ENCODE measurements around the gene AGPAT1. TPM values are rescaled to one million over a fixed set of nuclear protein-coding genes. Genes with fewer than 3 reads are reported as not detected.
"Not testable (repeated sequence)": the region's sequence is repeated elsewhere in the genome, so short reads cannot be mapped to it uniquely, and the experiment has no call there.

The AGPAT1 gene
- total RNA-seq, 1 donor from 2014 or later: 76.3 TPM

GRCh38 chr6:32213649-32214048 is 37.8 kb upstream of the AGPAT1 start:
- no peaks in the 10 kb centered on the region for H3K4me1 Mint-ChIP-seq (ENCODE audit: unreplicated experiment)
- DNase-seq (ENCODE audit: extremely low spot score, unreplicated experiment): no peak
- H3K27me3 Mint-ChIP-seq: peaks cover 21% of the 10 kb centered on the region
- no peaks in the 10 kb centered on the region for H3K9me3 Mint-ChIP-seq
- H3K36me3 Mint-ChIP-seq: no peaks in the 10 kb centered on the region
- TF ChIP-seq CTCF (conservative IDR thresholded peaks at IDR 0.05): no peak
- H3K27ac Mint-ChIP-seq: no peak overlapping the region
- H3K4me3 Mint-ChIP-seq: no peak overlapping the region

DNA sequence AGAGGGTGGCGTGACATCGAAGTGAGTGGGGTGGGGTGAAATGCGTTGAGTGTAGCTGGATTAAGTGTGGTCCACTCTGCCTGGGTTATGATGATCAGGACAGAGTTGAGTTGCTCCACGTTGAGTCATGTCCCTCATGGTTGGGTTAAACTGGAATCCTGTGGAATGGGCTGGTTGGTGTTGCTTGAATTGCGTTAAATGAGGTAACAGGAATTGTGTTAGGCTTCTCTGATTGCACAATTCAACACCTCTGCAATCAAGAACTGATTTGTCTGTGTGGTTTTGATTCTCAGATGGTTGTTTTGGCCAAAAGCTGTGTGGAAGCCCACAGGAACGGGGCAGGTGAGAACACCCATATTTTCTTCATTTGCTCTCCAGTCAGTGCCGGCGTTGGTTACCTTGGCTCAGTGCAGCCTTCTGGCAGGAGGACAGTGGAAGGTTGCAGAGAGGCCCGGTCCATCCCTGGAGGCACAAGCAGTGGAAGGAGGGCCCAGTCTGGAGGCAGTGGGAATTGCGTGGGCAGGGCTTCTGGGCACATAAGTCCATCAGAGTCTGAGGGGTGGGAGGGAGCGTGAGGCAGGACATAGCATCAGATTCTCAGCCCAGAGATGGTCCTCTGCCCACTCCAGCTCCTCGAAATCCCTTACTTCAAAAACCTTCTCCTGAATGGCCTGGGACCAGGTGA is 36.3 kb upstream of the AGPAT1 start:
- no peak overlapping the region for H3K4me3 Mint-ChIP-seq
- no peaks in the 10 kb centered on the region for H3K4me1 Mint-ChIP-seq (ENCODE audit: unreplicated experiment)
- no peak overlapping the region for H3K27ac Mint-ChIP-seq
- no peaks in the 10 kb centered on the region for H3K9me3 Mint-ChIP-seq
- H3K27me3 Mint-ChIP-seq: peaks cover 16% of the 10 kb centered on the region
- DNase-seq (ENCODE audit: extremely low spot score, unreplicated experiment): no peak
- TF ChIP-seq CTCF (conservative IDR thresholded peaks at IDR 0.05): no peak
- no peaks in the 10 kb centered on the region for H3K36me3 Mint-ChIP-seq

DNA sequence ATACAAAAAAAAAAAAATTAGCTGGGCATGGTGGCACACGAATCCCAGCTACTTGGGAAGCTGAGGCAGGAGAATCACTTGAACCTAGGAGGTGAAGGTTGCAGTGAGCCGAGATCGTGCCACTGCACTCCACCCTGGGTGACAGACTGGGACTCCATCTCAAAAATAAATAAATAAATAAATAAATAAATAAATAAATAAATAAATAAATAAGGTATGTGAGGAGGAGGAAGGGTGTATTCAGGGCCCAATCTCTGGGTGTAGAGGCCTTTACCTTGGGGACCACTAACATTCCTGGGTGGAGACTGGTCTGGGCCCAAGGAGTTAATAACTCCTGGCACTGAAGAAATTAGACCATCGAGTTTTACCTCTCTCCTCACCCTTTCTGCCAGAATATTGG is 35.5 kb upstream of the AGPAT1 start:
- peaks cover 16% of the 10 kb centered on the region for H3K27me3 Mint-ChIP-seq
- not testable (repeated sequence) for H3K36me3 Mint-ChIP-seq; H3K4me3 Mint-ChIP-seq; H3K27ac Mint-ChIP-seq; DNase-seq (ENCODE audit: extremely low spot score, unreplicated experiment); H3K4me1 Mint-ChIP-seq (ENCODE audit: unreplicated experiment); H3K9me3 Mint-ChIP-seq

DNA sequence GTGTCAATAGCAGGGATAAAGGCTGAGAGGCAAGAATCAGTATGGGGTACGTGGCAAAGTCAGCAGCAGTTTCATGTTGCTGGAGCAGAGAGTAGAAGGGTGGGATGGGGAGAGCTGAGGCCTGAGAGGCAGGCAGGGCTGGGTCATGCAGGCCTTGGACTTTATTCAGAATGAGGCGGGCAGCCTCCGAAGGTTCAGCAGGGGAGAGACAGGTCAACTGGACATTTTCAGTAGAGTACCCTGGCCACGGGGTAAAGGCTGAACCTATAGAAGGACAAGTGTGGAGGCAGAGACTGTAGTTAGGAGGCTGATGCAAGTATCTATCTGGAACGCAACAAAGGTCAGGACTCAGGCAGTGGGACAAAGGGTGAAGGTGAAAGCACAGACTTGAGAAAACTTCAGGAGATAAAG is 34.3 kb upstream of the AGPAT1 start:
- DNase-seq (ENCODE audit: extremely low spot score, unreplicated experiment): no peak
- Mint-ChIP-seq H3K9me3 (no peaks in the 10 kb centered on the region), H3K4me3 (no peak overlapping the region), H3K27ac (no peak overlapping the region), H3K4me1 (ENCODE audit: unreplicated experiment) (no peaks in the 10 kb centered on the region), H3K27me3 (peaks cover 10% of the 10 kb centered on the region), H3K36me3 (no peaks in the 10 kb centered on the region)
- TF ChIP-seq CTCF (conservative IDR thresholded peaks at IDR 0.05): no peak

DNA sequence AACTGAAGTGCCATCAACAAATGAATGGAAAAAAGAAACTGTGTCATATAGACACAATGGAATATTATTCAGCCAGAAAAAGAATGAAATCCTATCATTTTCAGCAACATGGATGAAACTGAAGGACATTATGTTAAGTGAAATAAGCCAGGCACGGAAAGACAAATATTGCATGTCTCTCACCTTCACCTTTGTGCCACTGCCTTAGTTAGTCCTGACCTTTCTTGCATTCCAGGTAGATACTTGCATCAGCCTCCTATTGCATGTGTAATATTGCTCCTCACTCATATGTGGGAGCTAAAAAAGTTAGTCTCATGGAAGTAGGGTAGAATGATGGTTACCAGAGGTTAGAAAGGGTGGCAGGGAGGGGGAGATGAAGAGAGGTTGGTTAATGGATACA is 33.1 kb upstream of the AGPAT1 start:
- no peak for TF ChIP-seq CTCF (conservative IDR thresholded peaks at IDR 0.05)
- H3K4me1 Mint-ChIP-seq (ENCODE audit: unreplicated experiment): no peaks in the 10 kb centered on the region
- no peaks in the 10 kb centered on the region for H3K9me3 Mint-ChIP-seq
- no peak for DNase-seq (ENCODE audit: extremely low spot score, unreplicated experiment)
- H3K4me3 Mint-ChIP-seq: no peak overlapping the region
- no peak overlapping the region for H3K27ac Mint-ChIP-seq
- no peaks in the 10 kb centered on the region for H3K36me3 Mint-ChIP-seq
- H3K27me3 Mint-ChIP-seq: peaks cover 10% of the 10 kb centered on the region

GRCh38 chr6:32204268-32204715 is 28.4 kb upstream of the AGPAT1 start:
- TF ChIP-seq CTCF (conservative IDR thresholded peaks at IDR 0.05): no peak
- no peak for DNase-seq (ENCODE audit: extremely low spot score, unreplicated experiment)
- H3K4me3 Mint-ChIP-seq: no peak overlapping the region
- H3K9me3 Mint-ChIP-seq: no peaks in the 10 kb centered on the region
- no peaks in the 10 kb centered on the region for H3K36me3 Mint-ChIP-seq
- H3K27ac Mint-ChIP-seq: no peak overlapping the region
- peaks cover 6% of the 10 kb centered on the region for H3K4me1 Mint-ChIP-seq (ENCODE audit: unreplicated experiment)
- peaks cover 7% of the 10 kb centered on the region for H3K27me3 Mint-ChIP-seq
